HG03280 (cell line): ENCODE data around the gene TMEM254.
A peak's percentile ranks its signal among the peaks of the same experiment; 100 is the strongest.
"Not testable (repeated sequence)": the region's sequence is repeated elsewhere in the genome, so short reads cannot be mapped to it uniquely, and the experiment has no call there.

Experiments
- ATAC-seq: cut with Tn5 transposase; IDR thresholded peaks from one replicate; pipeline ENCODE4 v1.9.1; 2021; ENCODE audit warnings: mild to moderate bottlenecking, moderate library complexity; ENCODE audit not compliant: unreplicated experiment

TMEM254 gene

GRCh38 chr10:80078448-80079311 lies at the start of gene TMEM254:
TMEM254 (plus strand) TSS chr10:80078665; CDS start chr10:80078700, 35 bp downstream.
- peak; percentile 81 for ATAC-seq

DNA sequence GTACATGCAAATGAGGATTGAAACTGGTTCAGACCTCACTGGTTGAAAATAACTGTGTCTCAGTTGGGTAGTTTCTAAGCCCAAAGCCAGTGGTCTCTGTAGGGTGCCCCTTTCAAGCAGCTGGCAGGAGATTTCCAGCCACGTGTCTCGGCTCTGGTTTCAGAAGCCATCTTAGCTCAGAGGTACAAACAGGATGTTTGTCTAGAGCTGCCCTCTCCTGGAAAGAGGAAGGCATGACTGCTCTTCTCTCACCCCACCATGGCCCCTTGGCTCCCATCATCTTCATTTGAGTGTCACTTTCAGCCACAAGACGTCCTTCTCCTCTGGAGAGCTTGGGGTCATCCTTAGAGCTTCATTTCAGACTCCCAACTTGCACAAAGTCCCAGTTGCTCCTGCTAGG lies 49.3 kb upstream of the TMEM254 start:
- peak; percentile 92 for ATAC-seq

DNA sequence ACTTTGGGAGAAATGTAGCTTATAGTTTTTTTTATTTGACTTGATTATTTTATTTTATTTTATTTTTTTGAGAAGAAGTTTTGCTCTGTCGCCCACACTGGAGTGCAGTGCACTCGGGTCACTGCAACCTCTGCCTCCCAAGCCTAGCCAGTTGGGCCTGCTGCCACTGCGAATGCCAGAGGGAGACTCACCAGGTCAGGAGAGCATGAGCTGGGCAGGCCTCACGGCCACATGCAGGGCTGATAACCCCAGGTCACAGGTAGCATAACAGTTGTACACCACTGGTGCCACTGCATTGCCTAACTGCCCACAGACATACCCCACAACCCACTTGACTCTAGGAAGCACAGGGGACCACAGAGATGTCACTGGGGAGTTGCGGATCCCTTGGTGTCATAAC lies 48.6 kb upstream of the TMEM254 start:
- not testable (repeated sequence) for ATAC-seq

DNA sequence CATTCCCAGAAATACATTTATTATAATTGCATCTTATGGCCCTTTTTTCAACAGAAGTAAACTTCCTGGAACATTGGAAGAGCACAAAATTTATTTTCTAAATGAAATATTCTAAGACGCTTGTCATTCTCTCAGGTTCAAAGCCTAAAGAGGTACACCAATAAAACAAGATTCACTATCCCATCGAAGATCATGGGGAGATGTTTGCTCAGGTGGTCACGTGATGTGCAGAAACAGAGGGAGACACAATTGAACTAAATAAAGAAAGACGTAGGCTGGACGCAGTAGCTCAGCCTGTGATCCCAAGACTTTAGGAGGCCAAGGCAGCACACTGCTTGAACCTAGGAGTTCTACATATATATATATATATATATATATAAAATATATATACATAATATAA lies 46.0 kb upstream of the TMEM254 start:
- ATAC-seq, result no peak

- ATAC-seq, result not testable (repeated sequence)
Measured at GRCh38 chr10:80034766-80035165, 43.7 kb upstream of the TMEM254 start.

DNA sequence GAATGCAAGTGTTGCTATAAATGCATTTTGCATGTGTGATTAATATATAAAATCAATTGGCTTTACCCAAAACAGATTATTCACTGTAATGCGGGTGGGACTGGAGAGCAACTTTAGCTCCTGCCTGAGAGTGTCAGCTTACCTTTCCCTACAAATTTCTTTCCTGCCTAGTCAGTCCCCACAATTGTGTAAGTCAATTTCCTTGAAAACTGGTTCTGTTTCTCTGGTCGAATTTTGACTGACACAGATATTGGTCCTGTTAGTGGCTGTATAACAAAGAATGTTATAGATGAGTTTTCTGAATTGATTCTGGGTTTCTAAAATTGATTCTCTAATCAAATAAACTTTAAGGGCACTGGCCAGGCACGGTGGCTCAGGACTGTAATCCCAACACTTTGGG lies 43.0 kb upstream of the TMEM254 start:
- ATAC-seq, result not testable (repeated sequence)

GRCh38 chr10:80036921-80037500 lies 41.5 kb upstream of the TMEM254 start:
- ATAC-seq, result not testable (repeated sequence)

DNA sequence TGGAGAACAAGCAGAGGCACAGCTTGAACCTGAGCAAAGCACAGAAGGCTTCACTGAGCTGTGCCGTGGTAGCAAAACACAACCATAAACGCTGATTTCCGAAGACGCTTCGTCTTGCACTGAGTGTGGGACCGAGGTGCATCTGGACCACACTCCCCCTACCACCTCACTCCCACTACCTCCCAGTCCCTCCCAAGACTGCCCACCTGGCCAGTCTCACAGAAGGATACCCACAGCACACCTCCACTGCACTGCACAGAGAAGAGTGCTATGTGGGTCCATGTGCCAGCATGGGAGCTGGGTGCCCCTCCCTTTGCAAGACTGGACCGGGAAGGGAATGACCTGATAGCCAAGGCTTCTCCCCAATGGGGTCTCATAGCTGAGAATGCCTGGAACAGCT lies 40.2 kb upstream of the TMEM254 start:
- not testable (repeated sequence) for ATAC-seq

- no peak for ATAC-seq
Measured at GRCh38 chr10:80041162-80041561, 37.3 kb upstream of the TMEM254 start.

DNA sequence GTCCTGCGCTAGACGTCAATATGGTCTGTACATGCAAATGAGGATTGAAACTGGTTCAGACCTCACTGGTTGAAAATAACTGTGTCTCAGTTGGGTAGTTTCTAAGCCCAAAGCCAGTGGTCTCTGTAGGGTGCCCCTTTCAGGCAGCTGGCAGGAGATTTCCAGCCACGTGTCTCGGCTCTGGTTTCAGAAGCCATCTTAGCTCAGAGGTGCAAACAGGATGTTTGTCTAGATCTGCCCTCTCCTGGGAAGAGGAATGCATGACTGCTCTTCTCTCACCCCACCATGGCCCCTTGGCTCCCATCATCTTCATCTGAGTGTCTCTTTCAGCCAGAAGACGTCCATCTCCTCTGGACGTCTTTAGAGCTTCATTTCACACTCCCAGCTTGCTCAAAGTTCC lies 33.5 kb upstream of the TMEM254 start:
- ATAC-seq, result not testable (repeated sequence)

DNA sequence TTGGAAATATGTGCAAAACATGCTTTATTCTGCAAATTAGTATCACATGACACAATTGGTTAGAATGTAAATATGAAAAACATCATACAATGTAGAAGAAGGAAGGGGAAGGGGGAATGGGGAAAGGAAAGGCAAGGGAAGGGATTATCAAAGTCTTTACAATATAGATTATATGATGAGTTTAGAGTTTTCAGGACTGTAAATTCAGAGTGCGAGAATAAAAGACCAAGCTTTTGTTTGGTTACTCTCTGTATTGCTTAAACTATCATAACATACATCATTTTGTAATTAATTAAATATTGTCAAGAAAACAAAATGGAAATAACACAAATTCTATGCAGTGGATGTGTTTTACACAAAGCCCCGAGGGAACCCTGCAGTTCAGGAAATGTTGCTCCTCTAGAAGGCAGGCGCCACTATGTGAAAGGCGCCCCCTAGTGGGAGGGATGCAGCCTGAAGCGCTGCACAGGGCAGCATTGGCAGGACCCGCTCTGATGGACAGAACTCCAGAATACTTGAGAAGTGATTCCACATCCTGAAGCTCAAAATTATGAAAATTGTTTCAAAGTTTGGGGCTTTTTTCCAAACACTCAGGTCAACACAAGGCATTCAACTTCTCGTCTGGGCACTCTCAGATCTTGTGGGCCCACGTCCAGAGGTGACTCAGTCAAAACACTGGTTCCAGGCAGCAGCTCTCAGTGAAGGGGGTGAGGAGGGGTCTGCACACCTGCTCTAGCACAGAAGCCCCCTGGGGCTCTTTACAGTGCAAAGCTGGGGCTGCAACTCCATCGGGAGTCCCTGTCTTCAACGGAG lies 31.6 kb upstream of the TMEM254 start:
- peak; percentile 77 for ATAC-seq

DNA sequence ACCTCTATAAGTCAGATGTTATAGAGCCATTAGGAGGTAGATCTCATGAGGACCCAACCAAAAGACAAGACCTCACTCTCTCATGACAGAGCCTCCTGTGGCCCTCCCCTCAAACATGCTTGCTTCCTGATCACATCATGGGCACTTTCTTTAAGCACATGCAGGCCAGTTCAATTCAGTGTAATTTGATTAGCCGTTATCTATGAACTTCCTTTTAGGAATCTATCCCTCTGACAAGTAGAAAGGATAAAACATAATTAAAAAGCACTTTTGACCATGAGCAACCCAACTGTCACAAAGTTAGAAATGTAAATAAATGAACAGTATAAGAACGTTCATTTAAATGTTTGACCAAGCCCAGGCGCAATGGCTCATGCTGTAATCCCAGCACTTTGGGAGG lies 27.7 kb upstream of the TMEM254 start:
- ATAC-seq, result no peak

DNA sequence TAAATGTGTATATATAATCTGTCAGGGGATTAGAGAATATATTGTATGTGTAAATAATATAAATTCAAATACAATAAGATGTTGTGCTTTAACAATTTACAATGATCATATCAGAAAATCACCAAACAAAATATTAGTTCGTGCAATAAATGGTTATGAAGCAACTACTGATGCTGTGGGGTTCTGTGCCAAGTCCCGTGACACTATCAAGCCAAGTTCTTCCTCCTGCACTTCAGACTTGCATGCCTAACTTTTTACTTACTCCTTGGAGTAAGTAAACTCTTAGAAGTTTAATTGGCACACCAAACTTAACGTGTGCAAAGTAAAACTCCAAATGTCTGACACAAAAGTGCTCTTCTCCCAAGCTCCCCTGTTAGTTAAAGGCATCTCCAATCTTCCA lies 26.5 kb upstream of the TMEM254 start:
- ATAC-seq, result no peak

- ATAC-seq, result no peak
Measured at GRCh38 chr10:80055760-80056159, 22.7 kb upstream of the TMEM254 start.

DNA sequence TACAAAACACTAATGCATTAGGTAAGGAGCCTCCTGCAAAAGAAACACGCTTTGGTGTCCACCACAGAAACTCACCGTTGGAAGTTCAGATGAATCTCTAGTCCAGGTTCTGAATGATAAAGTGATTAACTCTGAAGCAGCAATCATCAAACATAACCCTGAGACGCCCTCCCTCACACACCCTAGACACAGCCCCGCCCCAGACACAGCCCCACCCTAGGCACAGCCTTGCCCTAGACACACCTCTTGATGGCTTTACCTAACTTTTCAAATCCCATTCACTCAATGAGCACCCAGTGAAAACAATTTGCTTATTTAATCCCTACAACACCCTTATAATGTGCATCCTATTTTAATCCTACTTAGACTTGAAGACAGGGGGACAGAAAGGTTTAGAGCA lies 21.3 kb upstream of the TMEM254 start:
- ATAC-seq, result no peak

DNA sequence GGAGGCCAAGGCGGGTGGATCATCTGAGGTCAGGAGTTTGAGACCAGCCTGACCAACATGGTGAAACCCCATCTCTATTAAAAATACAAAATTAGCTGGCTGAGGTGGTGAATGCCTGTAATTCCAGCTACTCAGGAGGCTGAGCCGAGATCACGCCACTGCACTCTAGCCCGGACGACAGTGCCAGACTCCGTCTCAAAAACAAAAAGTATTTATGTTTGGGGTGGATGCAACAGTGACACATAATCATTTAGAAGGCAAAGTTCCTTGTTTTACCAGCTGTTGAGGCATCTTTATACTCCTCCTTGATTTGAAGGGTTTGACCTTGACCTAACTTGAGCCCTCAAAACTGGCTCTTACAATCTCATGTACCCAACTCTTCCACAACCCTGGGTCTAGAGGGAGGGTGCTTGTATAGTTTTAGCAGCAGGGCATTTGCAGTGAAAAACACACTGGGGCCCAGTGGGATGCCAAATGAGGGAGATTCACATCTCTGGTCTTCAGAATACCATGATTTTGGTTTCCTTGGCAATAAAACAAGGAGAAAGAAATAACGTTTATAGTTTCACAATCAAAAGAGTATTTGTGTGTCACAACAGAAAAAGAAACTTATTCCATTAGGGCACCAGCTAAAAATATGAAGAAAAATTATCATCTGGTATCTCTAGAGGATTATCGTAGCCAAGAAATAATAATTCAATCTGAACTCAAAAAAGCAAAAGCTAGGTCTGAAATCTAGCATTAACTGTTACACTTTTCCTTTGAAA lies 14.2 kb upstream of the TMEM254 start:
- ATAC-seq, result no peak

GRCh38 chr10:80066809-80067208 lies 11.7 kb upstream of the TMEM254 start:
- ATAC-seq, result no peak

DNA sequence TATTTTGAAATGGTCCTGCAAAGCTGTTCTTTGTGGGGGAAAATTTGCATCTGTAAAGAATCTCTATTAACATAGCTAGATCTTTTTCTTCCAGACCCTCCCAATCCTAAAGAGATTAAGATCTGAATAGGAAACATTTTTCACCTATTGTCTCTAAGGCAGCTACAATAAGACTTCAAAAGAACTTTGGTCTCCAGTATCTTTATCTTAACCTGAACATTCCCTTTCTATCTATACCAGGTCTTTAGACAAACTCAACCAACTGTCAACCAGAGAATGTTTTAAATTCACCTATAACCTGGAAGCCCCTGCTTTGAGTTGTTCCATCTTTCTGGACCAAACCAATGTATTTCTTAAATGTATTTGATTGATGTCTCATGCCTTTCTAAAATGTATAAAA lies 10.6 kb upstream of the TMEM254 start:
- ATAC-seq, result not testable (repeated sequence)

DNA sequence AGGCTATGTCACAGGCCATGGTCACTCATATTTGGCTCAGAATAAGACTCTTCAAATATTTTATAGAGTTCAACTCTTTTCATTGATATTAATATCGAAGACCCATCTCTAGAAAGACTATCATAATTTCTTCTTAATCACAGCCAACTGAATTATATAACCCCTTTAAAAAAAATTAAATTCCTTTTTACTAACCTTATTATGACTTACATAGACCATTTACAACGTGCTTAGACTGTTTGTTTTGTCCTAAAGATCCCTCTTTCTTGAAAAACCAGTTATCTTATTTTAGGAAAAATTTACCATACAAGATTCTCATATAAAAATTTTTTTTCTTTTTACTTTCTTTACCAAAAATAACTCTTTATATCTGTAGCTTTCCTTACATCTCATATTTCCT lies 10.2 kb upstream of the TMEM254 start:
- ATAC-seq, result no peak

DNA sequence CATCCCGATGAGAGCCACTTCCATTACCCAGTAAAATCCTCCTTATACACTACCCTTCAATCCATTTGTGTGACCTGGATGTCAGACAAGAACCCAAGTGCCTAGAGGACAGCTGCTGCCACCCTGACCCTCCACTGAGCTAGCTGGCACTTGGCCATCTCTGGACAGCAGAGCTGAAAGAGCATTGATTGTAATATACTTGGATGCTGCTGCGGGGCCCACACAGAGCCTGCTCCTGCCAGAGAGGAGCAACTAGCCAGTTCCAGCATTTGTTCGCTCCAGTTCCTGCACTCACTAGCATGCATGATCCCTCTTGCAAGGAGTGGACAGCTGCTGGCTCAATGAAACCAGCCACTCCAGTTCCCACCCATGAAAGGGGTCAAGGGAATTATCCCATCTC lies 8.4 kb upstream of the TMEM254 start:
- no peak for ATAC-seq

DNA sequence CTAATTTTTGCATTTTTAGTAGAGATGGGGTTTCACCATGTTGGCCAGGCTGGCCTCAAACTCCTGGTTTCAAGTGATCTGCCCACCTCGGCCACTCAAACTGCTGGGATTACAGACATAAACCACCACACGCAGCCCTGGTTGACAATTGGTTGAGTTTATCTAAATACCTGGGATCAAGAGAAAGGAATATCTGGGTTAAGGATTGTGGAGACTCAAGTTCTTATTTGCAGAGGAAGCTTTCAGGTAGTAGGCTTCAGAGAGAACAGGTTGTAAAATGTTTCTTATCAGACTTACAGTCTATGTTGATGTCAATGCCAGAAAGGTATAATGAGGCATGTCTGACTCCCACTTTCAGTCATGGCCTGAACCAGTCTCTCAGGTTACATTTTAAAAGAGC lies 5.9 kb upstream of the TMEM254 start:
- ATAC-seq, result no peak
